Loucy (cell line): Measurements from ENCODE around the gene MCM5.

Source experiments
- H2AFZ ChIP-seq: fragments of 200-600 bp; sonication (generic); 2 replicates; pipeline ENCODE4 v1.6.0; 2016; ENCODE audit warnings: antibody characterized with exemption, mild to moderate bottlenecking, low read length, moderate library complexity
- H3F3A ChIP-seq: fragments of 200-600 bp; 2 replicates; pipeline ENCODE4 v1.6.0; 2016; ENCODE audit warnings: antibody characterized with exemption, low read depth, mild to moderate bottlenecking
- H3K27me3 ChIP-seq: fragments of 200-600 bp; sonication (generic); 2 replicates; pipeline ENCODE4 v1.6.1; 2014; ENCODE audit warnings: low read length, mild to moderate bottlenecking; ENCODE audit not compliant: insufficient read depth, poor library complexity, severe bottlenecking
- H3K36me3 ChIP-seq: fragments of 200-600 bp; sonication (generic); 2 replicates; pipeline ENCODE4 v1.6.1; 2016; ENCODE audit warnings: low read length; ENCODE audit not compliant: insufficient read depth
- H3K4me1 ChIP-seq: fragments of 200-600 bp; sonication (generic); 2 replicates; pipeline ENCODE4 v1.5.1; 2014; ENCODE audit warnings: low read length, mild to moderate bottlenecking; ENCODE audit not compliant: insufficient read depth, poor library complexity, severe bottlenecking
- H3K4me2 ChIP-seq: fragments of 200-600 bp; sonication (generic); 2 replicates; pipeline ENCODE4 v1.6.0; 2014; ENCODE audit warnings: antibody characterized with exemption, low read length, low read depth, mild to moderate bottlenecking; ENCODE audit not compliant: poor library complexity, severe bottlenecking
- H3K4me3 ChIP-seq: fragments of 200-600 bp; sonication (generic); 2 replicates; pipeline ENCODE4 v1.5.1; 2014; ENCODE audit warnings: low read length, mild to moderate bottlenecking, mixed read lengths; ENCODE audit not compliant: poor library complexity, severe bottlenecking
- H3K79me2 ChIP-seq: fragments of 200-600 bp; sonication (generic); 2 replicates; pipeline ENCODE4 v1.6.1; 2014; ENCODE audit warnings: low read length; ENCODE audit not compliant: insufficient read depth
- H3K9ac ChIP-seq: fragments of 200-600 bp; sonication (generic); 2 replicates; pipeline ENCODE4 v1.6.0; 2014; ENCODE audit warnings: mild to moderate bottlenecking, low read depth, low read length, moderate library complexity; ENCODE audit not compliant: poor library complexity, severe bottlenecking
- H3K9me2 ChIP-seq: fragments of 200-600 bp; sonication (generic); replicated peaks from 2 replicates; pipeline ENCODE4 v1.6.1; 2016; ENCODE audit warnings: low read depth, low read length, mixed read lengths
- H3K9me3 ChIP-seq: fragments of 200-600 bp; sonication (generic); 2 replicates; pipeline ENCODE4 v1.6.1; 2014; ENCODE audit warnings: mild to moderate bottlenecking, antibody characterized with exemption, low read length, low read depth; ENCODE audit not compliant: insufficient read depth
- H4K20me1 ChIP-seq: fragments of 200-600 bp; sonication (generic); 2 replicates; pipeline ENCODE4 v1.6.0; 2014; ENCODE audit warnings: antibody characterized with exemption, low read length, mild to moderate bottlenecking; ENCODE audit not compliant: insufficient read depth, poor library complexity, severe bottlenecking
- EZH2phosphoT487 ChIP-seq: fragments of 200-600 bp; IDR thresholded peaks from 2 replicates; pipeline ENCODE4 v1.6.1; 2018; ENCODE audit warnings: antibody characterized with exemption, mild to moderate bottlenecking, moderate library complexity, borderline replicate concordance
- TF ChIP-seq, protein P1 (sequence below): fragments of 200-600 bp; sonication (generic); conservative IDR thresholded peaks from 2 replicates; pipeline ENCODE4 v1.5.1; 2014; ENCODE audit warnings: mild to moderate bottlenecking, antibody characterized with exemption, low read length

The MCM5 gene

DNA sequence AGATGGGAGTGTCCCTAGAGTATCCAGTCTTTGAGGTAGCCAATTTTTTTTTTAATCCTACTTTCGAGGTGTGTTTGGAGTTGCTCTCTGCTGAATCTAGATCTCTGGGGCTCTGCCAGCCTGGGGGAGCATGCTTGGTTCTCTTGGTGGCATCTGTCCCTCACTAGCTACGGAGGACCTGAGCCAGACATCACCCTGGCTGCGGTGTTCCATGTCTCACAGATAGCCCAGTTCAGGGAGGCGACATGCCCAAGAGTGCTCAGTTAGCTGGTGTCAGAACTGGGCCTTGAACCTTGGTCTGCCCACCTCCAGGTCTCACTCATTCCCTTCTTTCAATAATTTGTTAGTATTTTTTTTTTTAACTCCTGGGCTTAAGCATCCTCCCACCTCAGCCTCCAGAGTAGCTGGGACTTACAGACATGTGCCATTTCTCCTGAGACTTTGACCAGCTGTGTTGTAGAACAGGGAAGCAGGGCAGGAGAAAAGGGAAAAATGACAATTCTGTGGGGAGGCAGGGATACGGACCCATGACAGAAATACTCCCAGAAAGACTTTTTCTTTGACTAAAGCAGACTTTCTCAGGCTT lies 18.4 kb upstream of the MCM5 start:
- peaks cover 17% of the 10 kb centered on the region for H3K4me1 ChIP-seq
- H4K20me1 ChIP-seq: no peaks in the 10 kb centered on the region
- H3K79me2 ChIP-seq: no peaks in the 10 kb centered on the region
- no peaks in the 10 kb centered on the region for H3K36me3 ChIP-seq
- no peaks in the 10 kb centered on the region for H3K27me3 ChIP-seq
- H3K9me3 ChIP-seq: no peaks in the 10 kb centered on the region
- H2AFZ ChIP-seq: peak overlapping the region; percentile 83
- H3K4me3 ChIP-seq: peak overlapping the region; percentile 65
- TF ChIP-seq, protein P1, sequence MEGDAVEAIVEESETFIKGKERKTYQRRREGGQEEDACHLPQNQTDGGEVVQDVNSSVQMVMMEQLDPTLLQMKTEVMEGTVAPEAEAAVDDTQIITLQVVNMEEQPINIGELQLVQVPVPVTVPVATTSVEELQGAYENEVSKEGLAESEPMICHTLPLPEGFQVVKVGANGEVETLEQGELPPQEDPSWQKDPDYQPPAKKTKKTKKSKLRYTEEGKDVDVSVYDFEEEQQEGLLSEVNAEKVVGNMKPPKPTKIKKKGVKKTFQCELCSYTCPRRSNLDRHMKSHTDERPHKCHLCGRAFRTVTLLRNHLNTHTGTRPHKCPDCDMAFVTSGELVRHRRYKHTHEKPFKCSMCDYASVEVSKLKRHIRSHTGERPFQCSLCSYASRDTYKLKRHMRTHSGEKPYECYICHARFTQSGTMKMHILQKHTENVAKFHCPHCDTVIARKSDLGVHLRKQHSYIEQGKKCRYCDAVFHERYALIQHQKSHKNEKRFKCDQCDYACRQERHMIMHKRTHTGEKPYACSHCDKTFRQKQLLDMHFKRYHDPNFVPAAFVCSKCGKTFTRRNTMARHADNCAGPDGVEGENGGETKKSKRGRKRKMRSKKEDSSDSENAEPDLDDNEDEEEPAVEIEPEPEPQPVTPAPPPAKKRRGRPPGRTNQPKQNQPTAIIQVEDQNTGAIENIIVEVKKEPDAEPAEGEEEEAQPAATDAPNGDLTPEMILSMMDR: no peak
- no peak for TF ChIP-seq EZH2phosphoT487
- H3K9me2 ChIP-seq: no peaks in the 10 kb centered on the region
- no peaks in the 10 kb centered on the region for H3F3A ChIP-seq
- peak overlapping the region; percentile 74 for H3K4me2 ChIP-seq
- peak overlapping the region; percentile 64 for H3K9ac ChIP-seq

DNA sequence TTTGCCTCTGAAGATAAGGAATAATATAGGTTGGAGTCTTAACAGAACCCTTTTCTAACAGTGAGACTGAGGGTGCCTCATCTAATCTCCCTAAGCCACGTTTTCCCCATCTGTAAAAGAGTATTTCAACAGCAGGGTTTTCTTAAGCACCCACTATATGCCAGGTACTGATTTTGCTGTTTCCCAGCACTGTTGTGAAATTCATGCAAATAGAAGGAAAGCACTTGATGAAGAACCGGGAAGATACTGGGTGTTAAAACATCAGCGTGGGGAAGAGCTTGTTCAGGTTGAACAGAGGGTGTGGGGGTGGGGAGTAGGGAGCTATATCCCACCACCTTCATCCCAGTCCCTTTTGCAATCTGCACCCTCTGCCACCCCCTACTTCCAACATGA lies 16.3 kb upstream of the MCM5 start:
- no peak overlapping the region for H3K4me2 ChIP-seq
- peaks cover 5% of the 10 kb centered on the region for H3K4me1 ChIP-seq
- H3K4me3 ChIP-seq: no peak overlapping the region
- no peaks in the 10 kb centered on the region for H3K9me3 ChIP-seq
- no peak overlapping the region for H3K9ac ChIP-seq
- no peak overlapping the region for H2AFZ ChIP-seq
- no peaks in the 10 kb centered on the region for H4K20me1 ChIP-seq
- no peaks in the 10 kb centered on the region for H3K79me2 ChIP-seq
- no peaks in the 10 kb centered on the region for H3K27me3 ChIP-seq
- no peaks in the 10 kb centered on the region for H3K36me3 ChIP-seq
- TF ChIP-seq, protein P1: no peak
- no peak for TF ChIP-seq EZH2phosphoT487
- no peaks in the 10 kb centered on the region for H3F3A ChIP-seq
- H3K9me2 ChIP-seq: no peaks in the 10 kb centered on the region

DNA sequence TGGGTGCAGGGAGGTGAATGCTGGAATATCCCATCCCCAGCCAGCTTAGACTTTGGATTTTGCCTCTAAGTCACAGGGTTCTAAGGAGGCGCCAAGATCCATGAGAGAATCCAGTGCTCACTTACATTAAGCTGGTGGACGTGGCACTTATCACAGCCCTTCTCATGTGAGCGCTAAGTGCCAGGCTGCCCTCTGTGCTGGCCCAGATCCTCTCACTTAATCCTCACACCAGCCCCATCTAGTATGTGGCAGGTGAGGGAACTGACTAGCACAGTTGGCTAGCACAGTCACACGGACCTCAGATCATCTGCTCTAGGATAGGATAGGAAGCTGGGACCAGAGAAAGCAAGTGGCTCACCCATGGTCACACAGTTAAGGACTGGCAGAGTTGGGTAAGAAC lies 15.4 kb upstream of the MCM5 start:
- Histone ChIP-seq H3K4me2 (no peak overlapping the region), H3K9me2 (no peaks in the 10 kb centered on the region), H2AFZ (no peak overlapping the region), H3K79me2 (no peaks in the 10 kb centered on the region), H3K27me3 (no peaks in the 10 kb centered on the region), H3K36me3 (no peaks in the 10 kb centered on the region), H4K20me1 (no peaks in the 10 kb centered on the region), H3K9ac (no peak overlapping the region), H3K9me3 (no peaks in the 10 kb centered on the region), H3F3A (no peaks in the 10 kb centered on the region), H3K4me3 (no peak overlapping the region), H3K4me1 (peaks cover 5% of the 10 kb centered on the region)
- TF ChIP-seq, protein P1: no peak
- TF ChIP-seq EZH2phosphoT487: no peak
